HEK293T (cell line): ENCODE measurements around the gene ARHGEF19.
A peak's percentile ranks its signal among the peaks of the same experiment; 100 is the strongest.

Source experiments
- CTCF ChIA-PET: fragments of 350-600 bp; formaldehyde crosslinking; extraction: SDS; loops from one replicate; lab custom pipeline; 2021; ENCODE audit warnings: antibody characterized with exemption, inconsistent platforms; lab: Yijun Ruan, JAX
- POLR2A ChIA-PET: fragments of 350-600 bp; formaldehyde crosslinking; extraction: SDS; loops from one replicate; lab custom pipeline; 2020; ENCODE audit warnings: antibody characterized with exemption, inconsistent platforms; lab: Yijun Ruan, JAX
- DNase-seq: peaks from one replicate; pipeline ENCODE4 v3.0.0; 2012; ENCODE audit warnings: mixed read lengths; ENCODE audit errors: extremely low spot score
- ARNT ChIP-seq: fragments of 450-650 bp; IDR thresholded peaks from 2 replicates; pipeline ENCODE4 v1.6.1; 2017; ENCODE audit warnings: mild to moderate bottlenecking
- BHLHE40 ChIP-seq: fragments of 450-650 bp; IDR thresholded peaks from 2 replicates; pipeline ENCODE4 v1.6.1; 2016; ENCODE audit warnings: mild to moderate bottlenecking, moderate library complexity, borderline replicate concordance
- CTBP1 ChIP-seq: fragments of 450-650 bp; IDR thresholded peaks from 2 replicates; pipeline ENCODE4 v1.6.1; 2016; ENCODE audit warnings: borderline replicate concordance
- ELF4 ChIP-seq: fragments of 450-650 bp; IDR thresholded peaks from 2 replicates; pipeline ENCODE4 v1.6.1; 2017; ENCODE audit warnings: antibody characterized with exemption
- FOXA1 ChIP-seq: fragments of 450-650 bp; IDR thresholded peaks from 2 replicates; pipeline ENCODE4 v1.6.1; 2016; ENCODE audit warnings: mild to moderate bottlenecking
- FOXK2 ChIP-seq: fragments of 450-650 bp; IDR thresholded peaks from 2 replicates; pipeline ENCODE4 v1.6.1; 2016; ENCODE audit warnings: mild to moderate bottlenecking
- FOXM1 ChIP-seq: fragments of 450-650 bp; IDR thresholded peaks from 2 replicates; pipeline ENCODE4 v1.6.1; 2017; ENCODE audit warnings: mild to moderate bottlenecking, borderline replicate concordance
- HDGF ChIP-seq: fragments of 450-650 bp; IDR thresholded peaks from 2 replicates; pipeline ENCODE4 v1.6.1; 2017; ENCODE audit warnings: antibody characterized with exemption, borderline replicate concordance
- L3MBTL2 ChIP-seq: fragments of 450-650 bp; conservative IDR thresholded peaks from 2 replicates; pipeline ENCODE4 v1.6.1; 2016; ENCODE audit warnings: mild to moderate bottlenecking
- LEF1 ChIP-seq: fragments of 450-650 bp; IDR thresholded peaks from 2 replicates; pipeline ENCODE4 v1.6.1; 2017; ENCODE audit warnings: mild to moderate bottlenecking, borderline replicate concordance
- NFRKB ChIP-seq: fragments of 450-650 bp; IDR thresholded peaks from 2 replicates; pipeline ENCODE4 v1.6.1; 2016; ENCODE audit warnings: mild to moderate bottlenecking, moderate library complexity
- PKNOX1 ChIP-seq: fragments of 450-650 bp; IDR thresholded peaks from 2 replicates; pipeline ENCODE4 v1.6.1; 2016
- SP1 ChIP-seq: fragments of 450-650 bp; IDR thresholded peaks from 2 replicates; pipeline ENCODE4 v1.6.1; 2017
- SUZ12 ChIP-seq: fragments of 450-650 bp; IDR thresholded peaks from 2 replicates; pipeline ENCODE4 v1.6.1; 2016; ENCODE audit warnings: mild to moderate bottlenecking
- TARDBP ChIP-seq: fragments of 450-650 bp; IDR thresholded peaks from 2 replicates; pipeline ENCODE4 v1.6.1; 2016
- ZNF384 ChIP-seq: fragments of 450-650 bp; IDR thresholded peaks from 2 replicates; pipeline ENCODE4 v1.6.1; 2016

Gene ARHGEF19

GRCh38 chr1:16176653-16177052 lies 35.8 kb downstream of the ARHGEF19 start:
- TF ChIP-seq FOXK2 (no peak), ZNF384 (no peak), ELF4 (no peak), ARNT (no peak), FOXM1 (no peak), BHLHE40 (no peak), LEF1 (no peak), L3MBTL2 (no peak), HDGF (no peak), FOXA1 (no peak), CTBP1 (no peak), SP1 (no peak), SUZ12 (no peak), NFRKB (no peak), TARDBP (no peak), PKNOX1 (no peak)
- ChIA-PET POLR2A (no interaction called here), CTCF (no interaction called here)
- no peak for DNase-seq

GRCh38 chr1:16175610-16176553 lies 36.6 kb downstream of the ARHGEF19 start:
- no peak for TF ChIP-seq ARNT
- TF ChIP-seq TARDBP = no peak
- TF ChIP-seq SUZ12 = no peak
- peak; percentile 39 for DNase-seq
- POLR2A ChIA-PET = no interaction called here
- CTCF ChIA-PET = no interaction called here

- DNase-seq = no peak
- ChIA-PET POLR2A (no interaction called here), CTCF (no interaction called here)
- no peak for TF ChIP-seq PKNOX1
- TF ChIP-seq BHLHE40 = no peak
- TF ChIP-seq TARDBP = no peak
- TF ChIP-seq CTBP1 = no peak
- TF ChIP-seq SP1 = no peak
- no peak for TF ChIP-seq L3MBTL2
These were observed 37.4 kb downstream of the ARHGEF19 start for GRCh38 chr1:16174886-16175598.

GRCh38 chr1:16174261-16174868 lies 38.1 kb downstream of the ARHGEF19 start:
- POLR2A ChIA-PET = no interaction called here
- DNase-seq = no peak
- TF ChIP-seq FOXM1 = no peak
- CTCF ChIA-PET = no interaction called here

- POLR2A ChIA-PET = interaction anchor here (0.8 to 1.1 kb wide), 2 partner anchors 94 to 100 kb away, joined by 3 read pairs; partner anchors contain the start of gene FAM131C
- TF ChIP-seq L3MBTL2 (no peak), FOXM1 (no peak), ARNT (no peak), FOXK2 (no peak), BHLHE40 (no peak), CTBP1 (no peak), ZNF384 (no peak), SUZ12 (no peak), NFRKB (no peak), TARDBP (no peak), LEF1 (no peak), PKNOX1 (no peak), ELF4 (no peak), FOXA1 (no peak), HDGF (no peak), SP1 (no peak)
- CTCF ChIA-PET = interaction anchor here (0.9 kb wide), 1 partner anchor 91 kb away, joined by 5 read pairs; no protein-coding TSS in a partner anchor
- DNase-seq = no peak
These were observed 38.8 kb downstream of the ARHGEF19 start for GRCh38 chr1:16173447-16174260.
